SK-N-SH (cell line): Measurements from ENCODE around the gene COL15A1.

ENCODE experiments used
- CTCF ChIP-seq: fragments of 200-600 bp; sonication (generic); IDR thresholded peaks from 2 replicates; pipeline ENCODE4 v1.6.1; 2017; ENCODE audit warnings: antibody characterized with exemption, mild to moderate bottlenecking, moderate library complexity
- GABPA ChIP-seq: IDR thresholded peaks from 2 replicates; pipeline ENCODE4 v1.4.0; 2012; ENCODE audit warnings: low read depth, mild to moderate bottlenecking
- MAX ChIP-seq: IDR thresholded peaks from 2 replicates; pipeline ENCODE4 v1.4.0; 2012; ENCODE audit warnings: low read depth
- POLR2AphosphoS5 ChIP-seq: IDR thresholded peaks from 2 replicates; pipeline ENCODE4 v1.6.1; 2012; ENCODE audit warnings: low read depth, low read length

- no peak for TF ChIP-seq POLR2AphosphoS5
- no peak for TF ChIP-seq CTCF
- TF ChIP-seq GABPA = no peak
- TF ChIP-seq MAX = no peak
Observed at GRCh38 chr9:98924946-98925820, 18.5 kb upstream of the COL15A1 start.
